SH-SY5Y (cell line): Measurements from ENCODE around the gene SLC25A13.

ENCODE experiments used
- GATA2 ChIP-seq: IDR thresholded peaks from 2 replicates; pipeline ENCODE4 v1.6.1; 2011; ENCODE audit warnings: mild to moderate bottlenecking, low read depth, low read length
- GATA3 ChIP-seq: IDR thresholded peaks from 2 replicates; pipeline ENCODE4 v1.6.1; 2011; ENCODE audit warnings: low read depth, mild to moderate bottlenecking, low read length, moderate library complexity

- no peak; the same call in 1 of the 2 replicates for TF ChIP-seq GATA2
- TF ChIP-seq GATA3: no peak
Observed at GRCh38 chr7:96187735-96188134, 134.2 kb downstream of the SLC25A13 start.
